ENCODE results near the gene RHOG. TPM values are rescaled to one million over a fixed set of nuclear protein-coding genes. Genes with fewer than 3 reads are reported as not detected.

The RHOG gene
- total and polyA plus RNA-seq, 9 of the 15 experiments (the other 6 are each of a cell fraction or from before 2014, with no cell fraction given) = 22.6 to 162 (median 80.3) TPM

- TF ChIP-seq ZBTB11 (CRISPR knock-in tag; IDR thresholded peaks at IDR 0.05) = 0 out of 6 replicates have a peak, but pooled peaks of 1 of the 3 experiments have one; percentile 41
- TF ChIP-seq ELK1 (CRISPR knock-in tag; IDR thresholded peaks at IDR 0.05) = no peak
- TF ChIP-seq PHF8 (IDR thresholded peaks at IDR 0.05; ENCODE audit: borderline replicate concordance, low read length) = no peak
- no peak for TF ChIP-seq HSF4 (CRISPR knock-in tag; IDR thresholded peaks at IDR 0.05; ENCODE audit: borderline replicate concordance)
- no peak for TF ChIP-seq ZNF140 (CRISPR knock-in tag; IDR thresholded peaks at IDR 0.05)
- no peak for TF ChIP-seq COPS2 (conservative IDR thresholded peaks at IDR 0.05)
- TF ChIP-seq MXD1 (CRISPR knock-in tag; IDR thresholded peaks at IDR 0.05; ENCODE audit: borderline replicate concordance, poor library complexity, severe bottlenecking) = no peak
- no peak for TF ChIP-seq MAX (CRISPR knock-in tag; IDR thresholded peaks at IDR 0.05)
- no peak for TF ChIP-seq FOXJ3 (CRISPR knock-in tag; IDR thresholded peaks at IDR 0.05)
- no peak for TF ChIP-seq SLC30A9 (CRISPR knock-in tag; IDR thresholded peaks at IDR 0.05)
- TF ChIP-seq MECOM (CRISPR knock-in tag; IDR thresholded peaks at IDR 0.05) = no peak
- TF ChIP-seq EZH2 (IDR thresholded peaks at IDR 0.05; ENCODE audit: borderline replicate concordance, low read depth, low read length) = no peak
- no peak for TF ChIP-seq DIDO1 (tag; IDR thresholded peaks at IDR 0.05; ENCODE audit: low read depth)
- TF ChIP-seq NUFIP1 (IDR thresholded peaks at IDR 0.05; ENCODE audit: partially characterized antibody) = no peak
- no peak for TF ChIP-seq HMG20A (CRISPR knock-in tag; conservative IDR thresholded peaks at IDR 0.05)
- TF ChIP-seq ZNF124 (CRISPR knock-in tag; IDR thresholded peaks at IDR 0.05) = no peak
- peak; percentile 71 for TF ChIP-seq ARID4B (CRISPR knock-in tag; IDR thresholded peaks at IDR 0.05)
Observed at GRCh38 chr11:3824714-3825472, 15.9 kb downstream of the RHOG start (continued).

Data from K562 (cell line).